Measurements from ENCODE around the gene DDI2. TPM values are rescaled to one million over a fixed set of nuclear protein-coding genes. Genes with fewer than 3 reads are reported as not detected.
A peak's percentile ranks its signal among the peaks of the same experiment; 100 is the strongest.

The DDI2 gene
- total and polyA plus RNA-seq, 4 experiments from 2014 or later, result 1.0 to 47.6 (median 25.7) TPM

DNA sequence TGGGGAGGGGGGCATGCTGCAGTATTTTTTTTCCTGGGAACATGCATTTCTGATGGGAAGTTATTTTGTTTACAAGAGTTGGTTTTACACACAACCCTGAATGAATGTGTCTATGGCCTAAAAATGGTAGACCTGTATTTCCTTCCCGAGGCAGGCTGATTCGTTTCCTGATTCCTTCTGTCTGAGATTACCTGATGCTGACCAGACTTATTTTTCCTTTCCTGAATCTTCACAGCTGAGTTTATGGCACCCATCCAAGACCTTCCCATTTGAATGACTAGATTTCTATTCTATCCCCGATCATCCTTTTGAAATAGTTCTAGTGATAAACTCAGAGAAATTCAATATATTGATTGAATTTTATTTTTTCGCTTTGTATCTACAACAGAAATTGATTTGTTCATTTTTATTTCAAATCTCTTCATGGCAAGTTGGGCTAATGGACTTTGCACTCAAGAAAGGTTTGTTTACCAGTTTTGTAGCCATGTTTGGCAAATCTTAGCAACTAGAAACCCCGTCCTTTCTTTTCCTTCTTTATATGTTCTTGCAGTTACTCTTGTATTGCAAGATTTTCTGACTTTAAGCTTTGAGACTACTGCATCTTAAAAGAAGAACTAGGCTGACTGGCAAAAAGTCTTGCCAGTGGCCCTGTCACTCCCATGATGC lies 51.0 kb downstream of the DDI2 start:
- H3K36me3 ChIP-seq (ENCODE audit: insufficient read depth, low read length), result no peaks in the 10 kb centered on the region
- no peak overlapping the region for H3K4me3 Mint-ChIP-seq
- H3K9me3 ChIP-seq (ENCODE audit: control insufficient read depth in 1 of 2, low read length in 2 of 2), result no peaks in the 10 kb centered on the region
- no peaks in the 10 kb centered on the region for H3K4me1 ChIP-seq (ENCODE audit: insufficient read depth, low read length)
- H3K9me3 Mint-ChIP-seq, result peaks cover 0 to 2% (median 0%) of the 10 kb centered on the region in 8 donors
- peaks cover 2 to 3% of the 10 kb centered on the region in 2 donors for H3K36me3 Mint-ChIP-seq
- no peak overlapping the region for H3K27ac ChIP-seq (ENCODE audit: low read depth, low read length)
- H3K27me3 ChIP-seq (ENCODE audit: insufficient read depth, low read length), result no peaks in the 10 kb centered on the region
- no peak for DNase-seq
- peaks cover 0 to 4% (median 2%) of the 10 kb centered on the region in 4 donors for H3K4me1 Mint-ChIP-seq
- H3K4me3 ChIP-seq (ENCODE audit: low read length in 2 of 2), result no peak overlapping the region
- intact Hi-C loops (cut with micrococcal nuclease), result no loop called here
- CTCF ChIA-PET (ENCODE audit: partially characterized antibody), result no interaction called here
- H3K27me3 Mint-ChIP-seq, result no peaks in the 10 kb centered on the region
- POLR2A ChIA-PET (ENCODE audit: partially characterized antibody), result no interaction called here
- peak overlapping the region in 1 of 7 donors; percentile 20 for H3K27ac Mint-ChIP-seq

DNA sequence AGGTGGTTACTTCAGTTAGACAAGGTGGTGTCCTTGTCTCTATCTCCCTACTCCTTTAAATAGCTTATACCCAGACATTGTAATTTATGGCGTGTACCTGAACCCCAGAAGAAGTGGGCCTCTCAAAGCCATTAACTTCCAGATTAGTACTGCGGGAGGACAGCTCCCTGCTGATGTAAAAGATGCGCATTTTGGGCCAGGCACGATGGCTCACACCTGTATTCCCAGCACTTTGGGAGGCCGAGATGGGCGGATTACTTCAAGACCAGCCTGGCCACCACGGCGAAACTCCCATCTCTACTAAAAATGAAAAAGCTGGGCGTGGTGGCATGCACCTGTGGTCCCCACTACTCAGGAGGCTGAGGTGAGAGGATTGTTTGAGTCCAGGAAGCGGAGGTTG lies 51.8 kb downstream of the DDI2 start:
- Histone ChIP-seq H3K27ac (ENCODE audit: low read depth, low read length) (no peak overlapping the region), H3K9me3 (ENCODE audit: control insufficient read depth in 1 of 2, low read length in 2 of 2) (no peaks in the 10 kb centered on the region), H3K27me3 (ENCODE audit: insufficient read depth, low read length) (no peaks in the 10 kb centered on the region), H3K4me1 (ENCODE audit: insufficient read depth, low read length) (no peaks in the 10 kb centered on the region), H3K36me3 (ENCODE audit: insufficient read depth, low read length) (no peaks in the 10 kb centered on the region), H3K4me3 (ENCODE audit: low read length in 2 of 2) (no peak overlapping the region)
- ChIA-PET CTCF (ENCODE audit: partially characterized antibody) (no interaction called here), POLR2A (ENCODE audit: partially characterized antibody) (no interaction called here)
- Mint-ChIP-seq H3K27me3 (no peaks in the 10 kb centered on the region), H3K27ac (no peak overlapping the region), H3K4me1 (peaks cover 0 to 4% (median 2%) of the 10 kb centered on the region in 4 donors), H3K36me3 (peaks cover 0 to 3% of the 10 kb centered on the region in 2 donors), H3K4me3 (no peak overlapping the region), H3K9me3 (peaks cover 0 to 2% (median 0%) of the 10 kb centered on the region in 8 donors)
- intact Hi-C loops (cut with micrococcal nuclease), result no loop called here
- DNase-seq, result no peak

GRCh38 chr1:15669864-15670263 lies 52.6 kb downstream of the DDI2 start:
- no peak overlapping the region for H3K27ac Mint-ChIP-seq
- POLR2A ChIA-PET (ENCODE audit: partially characterized antibody), result no interaction called here
- CTCF ChIA-PET (ENCODE audit: partially characterized antibody), result no interaction called here

DNA sequence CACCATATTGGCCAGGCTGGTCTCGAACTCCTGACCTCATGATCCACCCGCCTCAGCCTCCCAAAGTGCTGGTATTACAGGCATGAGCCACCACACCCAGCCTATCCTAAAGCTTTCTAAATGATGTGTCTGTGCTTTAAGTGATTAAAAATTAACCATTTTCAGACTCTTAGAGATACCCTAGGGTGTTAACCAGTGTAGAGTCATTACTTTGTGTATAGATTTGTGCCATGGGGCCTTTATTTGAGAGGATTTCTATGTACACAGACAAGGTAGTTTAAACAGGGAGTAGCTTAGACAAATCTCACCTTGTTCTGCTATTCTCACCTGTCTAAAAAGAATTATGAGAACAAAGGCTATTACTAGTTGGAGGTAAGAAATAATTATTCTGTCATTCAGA lies 54.2 kb downstream of the DDI2 start:
- Mint-ChIP-seq H3K27me3 (no peaks in the 10 kb centered on the region), H3K9me3 (peaks cover 0 to 2% (median 0%) of the 10 kb centered on the region in 8 donors), H3K36me3 (peaks cover 0 to 2% of the 10 kb centered on the region in 2 donors), H3K27ac (peak overlapping the region in 1 of 7 donors; percentile 10), H3K4me3 (no peak overlapping the region), H3K4me1 (peaks cover 0 to 4% (median 2%) of the 10 kb centered on the region in 4 donors)
- Histone ChIP-seq H3K27ac (ENCODE audit: low read depth, low read length) (no peak overlapping the region), H3K36me3 (ENCODE audit: insufficient read depth, low read length) (no peaks in the 10 kb centered on the region), H3K4me3 (ENCODE audit: low read length in 2 of 2) (no peak overlapping the region), H3K9me3 (ENCODE audit: control insufficient read depth in 1 of 2, low read length in 2 of 2) (no peaks in the 10 kb centered on the region), H3K27me3 (ENCODE audit: insufficient read depth, low read length) (no peaks in the 10 kb centered on the region), H3K4me1 (ENCODE audit: insufficient read depth, low read length) (no peaks in the 10 kb centered on the region)
- POLR2A ChIA-PET (ENCODE audit: partially characterized antibody), result no interaction called here
- DNase-seq, result no peak
- CTCF ChIA-PET (ENCODE audit: partially characterized antibody), result no interaction called here
- intact Hi-C loops (cut with micrococcal nuclease), result no loop called here

More at GRCh38 chr1:15669864-15670263, 52.6 kb downstream of the DDI2 start:
- no peaks in the 10 kb centered on the region for H3K36me3 ChIP-seq (ENCODE audit: insufficient read depth, low read length)
- no peak overlapping the region for H3K4me3 ChIP-seq (ENCODE audit: low read length in 2 of 2)
- no peak overlapping the region for H3K27ac ChIP-seq (ENCODE audit: low read depth, low read length)
- Mint-ChIP-seq H3K4me1 (peaks cover 0 to 4% (median 2%) of the 10 kb centered on the region in 4 donors), H3K36me3 (peaks cover 0 to 3% of the 10 kb centered on the region in 2 donors), H3K27me3 (no peaks in the 10 kb centered on the region), H3K9me3 (peaks cover 0 to 2% (median 0%) of the 10 kb centered on the region in 8 donors), H3K4me3 (no peak overlapping the region)
- DNase-seq, result no peak
- H3K9me3 ChIP-seq (ENCODE audit: control insufficient read depth in 1 of 2, low read length in 2 of 2), result no peaks in the 10 kb centered on the region
- H3K27me3 ChIP-seq (ENCODE audit: insufficient read depth, low read length), result no peaks in the 10 kb centered on the region
- intact Hi-C loops (cut with micrococcal nuclease), result no loop called here
- H3K4me1 ChIP-seq (ENCODE audit: insufficient read depth, low read length), result no peaks in the 10 kb centered on the region

DNA sequence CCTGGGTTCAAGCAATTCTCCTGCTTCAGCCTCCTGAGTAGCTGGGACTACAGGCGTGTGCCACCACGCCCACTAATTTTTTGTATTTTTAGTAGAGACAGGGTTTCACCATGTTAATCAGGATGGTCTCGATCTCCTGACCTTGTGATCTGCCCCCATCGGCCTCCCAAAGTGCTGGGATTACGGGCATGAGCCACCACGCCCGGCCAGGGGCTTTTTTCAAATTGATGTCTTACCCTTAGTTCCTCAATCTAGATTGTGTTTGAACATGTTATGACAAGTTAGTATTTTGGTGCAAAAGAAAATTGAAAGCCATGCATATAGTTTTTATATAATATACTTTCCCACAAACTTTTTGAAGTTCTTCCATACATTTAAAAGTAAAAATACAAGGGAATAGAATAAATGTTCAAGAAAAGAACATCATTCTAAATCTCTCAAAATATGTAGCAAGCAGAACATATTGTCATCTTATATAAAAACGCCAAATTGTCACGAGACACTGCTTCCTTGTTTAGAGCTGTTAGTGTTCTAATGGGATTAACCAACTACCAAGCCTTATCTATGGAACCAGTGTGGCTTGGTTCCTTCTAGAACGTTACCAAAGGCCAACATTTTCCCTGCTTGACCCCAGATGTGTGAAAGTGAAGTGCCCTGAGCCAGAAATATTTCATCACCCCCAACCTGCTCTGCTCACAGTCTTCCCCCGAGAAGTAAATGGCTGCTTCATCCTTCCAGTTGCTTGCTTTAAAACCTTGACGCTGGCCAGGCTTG lies 57.3 kb downstream of the DDI2 start:
- Mint-ChIP-seq H3K27me3 (no peaks in the 10 kb centered on the region), H3K36me3 (no peaks in the 10 kb centered on the region), H3K9me3 (no peaks in the 10 kb centered on the region), H3K4me1 (peaks cover 0 to 2% (median 0%) of the 10 kb centered on the region in 4 donors), H3K4me3 (no peak overlapping the region), H3K27ac (no peak overlapping the region)
- DNase-seq, result no peak
- Histone ChIP-seq H3K36me3 (ENCODE audit: insufficient read depth, low read length) (no peaks in the 10 kb centered on the region), H3K9me3 (ENCODE audit: control insufficient read depth in 1 of 2, low read length in 2 of 2) (no peaks in the 10 kb centered on the region), H3K27me3 (ENCODE audit: insufficient read depth, low read length) (no peaks in the 10 kb centered on the region), H3K4me3 (ENCODE audit: low read length in 2 of 2) (no peak overlapping the region), H3K27ac (ENCODE audit: low read depth, low read length) (no peak overlapping the region), H3K4me1 (ENCODE audit: insufficient read depth, low read length) (no peaks in the 10 kb centered on the region)
- intact Hi-C loops (cut with micrococcal nuclease), result no loop called here
- ChIA-PET CTCF (ENCODE audit: partially characterized antibody) (no interaction called here), POLR2A (ENCODE audit: partially characterized antibody) (no interaction called here)

DNA sequence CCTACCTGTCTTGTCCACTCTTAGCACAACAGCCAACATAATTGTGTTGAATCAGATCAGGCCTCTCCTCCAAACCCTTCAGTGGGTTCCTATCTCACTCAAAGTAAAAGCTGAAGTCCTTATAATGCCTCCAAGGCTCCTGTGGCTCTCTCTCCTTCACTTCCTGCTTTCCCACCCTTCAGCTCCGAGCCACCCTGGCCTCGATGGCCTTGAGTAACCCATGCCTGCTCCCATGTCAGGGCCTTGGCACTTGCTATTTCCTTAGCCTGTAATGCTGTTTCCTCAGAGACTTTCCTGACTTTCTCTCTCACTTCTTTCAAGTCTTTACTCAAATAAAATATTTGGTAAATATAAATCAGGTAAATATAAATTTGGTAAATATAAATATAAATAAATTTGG lies 58.8 kb downstream of the DDI2 start:
- intact Hi-C loops (cut with micrococcal nuclease), result no loop called here
- Histone ChIP-seq H3K27ac (ENCODE audit: low read depth, low read length) (no peak overlapping the region), H3K36me3 (ENCODE audit: insufficient read depth, low read length) (no peaks in the 10 kb centered on the region), H3K9me3 (ENCODE audit: control insufficient read depth in 1 of 2, low read length in 2 of 2) (no peaks in the 10 kb centered on the region), H3K4me3 (ENCODE audit: low read length in 2 of 2) (no peak overlapping the region), H3K4me1 (ENCODE audit: insufficient read depth, low read length) (no peaks in the 10 kb centered on the region), H3K27me3 (ENCODE audit: insufficient read depth, low read length) (no peaks in the 10 kb centered on the region)
- CTCF ChIA-PET (ENCODE audit: partially characterized antibody), result no interaction called here
- Mint-ChIP-seq H3K4me1 (peaks cover 0 to 2% (median 0%) of the 10 kb centered on the region in 4 donors), H3K27ac (no peak overlapping the region), H3K4me3 (no peak overlapping the region), H3K9me3 (no peaks in the 10 kb centered on the region), H3K36me3 (no peaks in the 10 kb centered on the region), H3K27me3 (no peaks in the 10 kb centered on the region)
- DNase-seq, result no peak
- POLR2A ChIA-PET (ENCODE audit: partially characterized antibody), result no interaction called here

GRCh38 chr1:15676688-15677661 lies 59.7 kb downstream of the DDI2 start:
- Mint-ChIP-seq H3K4me1 (peaks cover 0 to 2% (median 0%) of the 10 kb centered on the region in 4 donors), H3K9me3 (no peaks in the 10 kb centered on the region), H3K27ac (peak overlapping the region in 2 of 7 donors; percentile 5 to 61), H3K27me3 (no peaks in the 10 kb centered on the region), H3K4me3 (no peak overlapping the region), H3K36me3 (no peaks in the 10 kb centered on the region)
- Histone ChIP-seq H3K27ac (ENCODE audit: low read depth, low read length) (no peak overlapping the region), H3K27me3 (ENCODE audit: insufficient read depth, low read length) (no peaks in the 10 kb centered on the region), H3K4me3 (ENCODE audit: low read length in 2 of 2) (no peak overlapping the region), H3K36me3 (ENCODE audit: insufficient read depth, low read length) (no peaks in the 10 kb centered on the region), H3K4me1 (ENCODE audit: insufficient read depth, low read length) (no peaks in the 10 kb centered on the region), H3K9me3 (ENCODE audit: control insufficient read depth in 1 of 2, low read length in 2 of 2) (no peaks in the 10 kb centered on the region)
- intact Hi-C loops (cut with micrococcal nuclease), result no loop called here
- CTCF ChIA-PET (ENCODE audit: partially characterized antibody), result no interaction called here
- DNase-seq, result no peak
- POLR2A ChIA-PET (ENCODE audit: partially characterized antibody), result interaction anchor here (1.4 kb wide), 1 partner anchor 21 kb away, joined by 4 read pairs; no protein-coding TSS in a partner anchor

Data from CD4-positive, alpha-beta memory T cell (primary cell).